ENCODE measurements around the gene SLC16A3.
"Not testable (repeated sequence)": the region's sequence is repeated elsewhere in the genome, so short reads cannot be mapped to it uniquely, and the experiment has no call there.

- TF ChIP-seq CTCF, POLR2A (IDR thresholded peaks at IDR 0.05): not testable (repeated sequence)
Measured at GRCh38 chr17:82210655-82211054, 18.2 kb upstream of the SLC16A3 start.

All from esophagus squamous epithelium (tissue), 4 donors.